C4-2B (cell line): ENCODE data around the gene TDRD5.

ENCODE experiments used
- ZFX ChIP-seq: fragments of 450-650 bp; IDR thresholded peaks from 2 replicates; pipeline ENCODE4 v1.6.1; 2017
- TF ChIP-seq, protein P1 (sequence below): fragments of 450-650 bp; conservative IDR thresholded peaks from 2 replicates; pipeline ENCODE4 v1.5.1; 2017; ENCODE audit warnings: mild to moderate bottlenecking

- TF ChIP-seq, protein P1, sequence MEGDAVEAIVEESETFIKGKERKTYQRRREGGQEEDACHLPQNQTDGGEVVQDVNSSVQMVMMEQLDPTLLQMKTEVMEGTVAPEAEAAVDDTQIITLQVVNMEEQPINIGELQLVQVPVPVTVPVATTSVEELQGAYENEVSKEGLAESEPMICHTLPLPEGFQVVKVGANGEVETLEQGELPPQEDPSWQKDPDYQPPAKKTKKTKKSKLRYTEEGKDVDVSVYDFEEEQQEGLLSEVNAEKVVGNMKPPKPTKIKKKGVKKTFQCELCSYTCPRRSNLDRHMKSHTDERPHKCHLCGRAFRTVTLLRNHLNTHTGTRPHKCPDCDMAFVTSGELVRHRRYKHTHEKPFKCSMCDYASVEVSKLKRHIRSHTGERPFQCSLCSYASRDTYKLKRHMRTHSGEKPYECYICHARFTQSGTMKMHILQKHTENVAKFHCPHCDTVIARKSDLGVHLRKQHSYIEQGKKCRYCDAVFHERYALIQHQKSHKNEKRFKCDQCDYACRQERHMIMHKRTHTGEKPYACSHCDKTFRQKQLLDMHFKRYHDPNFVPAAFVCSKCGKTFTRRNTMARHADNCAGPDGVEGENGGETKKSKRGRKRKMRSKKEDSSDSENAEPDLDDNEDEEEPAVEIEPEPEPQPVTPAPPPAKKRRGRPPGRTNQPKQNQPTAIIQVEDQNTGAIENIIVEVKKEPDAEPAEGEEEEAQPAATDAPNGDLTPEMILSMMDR = no peak
- TF ChIP-seq ZFX = no peak
These were observed 410 bp upstream of the TDRD5 start for GRCh38 chr1:179591253-179591591.
